DND-41 (cell line): ENCODE measurements around the gene NRCAM.

Experiments
- ATAC-seq: fragments of 200-7000 bp; cut with Tn5 transposase; 3 replicates; pipeline ENCODE4 v1.9.1; 2021; ENCODE audit warnings: low read depth; ENCODE audit not compliant: insufficient read depth
- DNase-seq: peaks from one replicate; pipeline ENCODE4 v3.0.0-alpha.2; 2020
- H2AFZ ChIP-seq: 2 replicates; pipeline ENCODE4 v1.6.0; 2012; ENCODE audit warnings: low read depth, low read length
- H3K27ac ChIP-seq: 2 replicates; pipeline ENCODE4 v1.5.1; 2012; ENCODE audit warnings: low read length, inconsistent platforms
- H3K27me3 ChIP-seq: fragments of 200-600 bp; sonication (generic); 2 replicates; pipeline ENCODE4 v1.6.0; 2012; ENCODE audit warnings: low read length, mild to moderate bottlenecking, inconsistent platforms; ENCODE audit not compliant: insufficient read depth, poor library complexity
- H3K36me3 ChIP-seq: 2 replicates; pipeline ENCODE4 v1.5.1; 2012; ENCODE audit warnings: low read length, inconsistent platforms; ENCODE audit not compliant: insufficient read depth
- H3K4me1 ChIP-seq: 2 replicates; pipeline ENCODE4 v1.5.1; 2012; ENCODE audit warnings: mild to moderate bottlenecking, low read length; ENCODE audit not compliant: insufficient read depth
- H3K4me2 ChIP-seq: 2 replicates; pipeline ENCODE4 v1.6.0; 2012; ENCODE audit warnings: mild to moderate bottlenecking, moderate library complexity, low read length, inconsistent platforms; ENCODE audit not compliant: insufficient read depth
- H3K4me3 ChIP-seq, 2 experiments: fragments of 200-600 bp in 1 of 2; shearing (Covaris generic) in 1 of 2; 2 replicates each; pipeline ENCODE4 v1.5.1; 2012 to 2016; ENCODE audit warnings: inconsistent platforms in 2 of 2, low read length in 2 of 2, mild to moderate bottlenecking in 2 of 2, low read depth in 1 of 2, moderate library complexity in 1 of 2
- H3K79me2 ChIP-seq: 2 replicates; pipeline ENCODE4 v1.6.0; 2012; ENCODE audit warnings: low read length, inconsistent platforms; ENCODE audit not compliant: insufficient read depth
- H3K9ac ChIP-seq: 2 replicates; pipeline ENCODE4 v1.6.0; 2012; ENCODE audit warnings: low read depth, mild to moderate bottlenecking, inconsistent platforms, low read length, moderate library complexity
- H3K9me3 ChIP-seq: 2 replicates; pipeline ENCODE4 v1.5.1; 2012; ENCODE audit warnings: low read length, moderate library complexity, mild to moderate bottlenecking, inconsistent platforms; ENCODE audit not compliant: insufficient read depth, severe bottlenecking
- H4K20me1 ChIP-seq: 2 replicates; pipeline ENCODE4 v1.6.0; 2012; ENCODE audit warnings: low read length; ENCODE audit not compliant: insufficient read depth
- EZH2 ChIP-seq: IDR thresholded peaks from 3 replicates; pipeline ENCODE4 v1.6.1; 2012; ENCODE audit warnings: borderline replicate concordance, low read depth, mild to moderate bottlenecking, moderate library complexity, low read length, inconsistent platforms; ENCODE audit not compliant: severe bottlenecking
- TF ChIP-seq, protein P1 (sequence below): IDR thresholded peaks from 2 replicates; pipeline ENCODE4 v1.5.1; 2012; ENCODE audit warnings: borderline replicate concordance, low read length, moderate library complexity, mild to moderate bottlenecking; ENCODE audit not compliant: poor library complexity, severe bottlenecking; ENCODE audit errors: extremely low read depth

NRCAM gene

GRCh38 chr7:108231221-108231620 lies 225.0 kb downstream of the NRCAM start:
- H3K9me3 ChIP-seq: no peaks in the 10 kb centered on the region
- ATAC-seq (no peak), DNase-seq (no peak)
- no peak overlapping the region for H3K4me2 ChIP-seq
- H3K9ac ChIP-seq: no peak overlapping the region
- H3K4me3 ChIP-seq: no peak overlapping the region
- H2AFZ ChIP-seq: no peak overlapping the region
- H3K36me3 ChIP-seq: no peaks in the 10 kb centered on the region
- no peak overlapping the region for H3K27ac ChIP-seq
- no peaks in the 10 kb centered on the region for H3K4me1 ChIP-seq
- no peaks in the 10 kb centered on the region for H3K79me2 ChIP-seq
- TF ChIP-seq, protein P1, sequence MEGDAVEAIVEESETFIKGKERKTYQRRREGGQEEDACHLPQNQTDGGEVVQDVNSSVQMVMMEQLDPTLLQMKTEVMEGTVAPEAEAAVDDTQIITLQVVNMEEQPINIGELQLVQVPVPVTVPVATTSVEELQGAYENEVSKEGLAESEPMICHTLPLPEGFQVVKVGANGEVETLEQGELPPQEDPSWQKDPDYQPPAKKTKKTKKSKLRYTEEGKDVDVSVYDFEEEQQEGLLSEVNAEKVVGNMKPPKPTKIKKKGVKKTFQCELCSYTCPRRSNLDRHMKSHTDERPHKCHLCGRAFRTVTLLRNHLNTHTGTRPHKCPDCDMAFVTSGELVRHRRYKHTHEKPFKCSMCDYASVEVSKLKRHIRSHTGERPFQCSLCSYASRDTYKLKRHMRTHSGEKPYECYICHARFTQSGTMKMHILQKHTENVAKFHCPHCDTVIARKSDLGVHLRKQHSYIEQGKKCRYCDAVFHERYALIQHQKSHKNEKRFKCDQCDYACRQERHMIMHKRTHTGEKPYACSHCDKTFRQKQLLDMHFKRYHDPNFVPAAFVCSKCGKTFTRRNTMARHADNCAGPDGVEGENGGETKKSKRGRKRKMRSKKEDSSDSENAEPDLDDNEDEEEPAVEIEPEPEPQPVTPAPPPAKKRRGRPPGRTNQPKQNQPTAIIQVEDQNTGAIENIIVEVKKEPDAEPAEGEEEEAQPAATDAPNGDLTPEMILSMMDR: no peak
- TF ChIP-seq EZH2: no peak
- no peaks in the 10 kb centered on the region for H4K20me1 ChIP-seq
- H3K27me3 ChIP-seq: peaks cover 10% of the 10 kb centered on the region

DNA sequence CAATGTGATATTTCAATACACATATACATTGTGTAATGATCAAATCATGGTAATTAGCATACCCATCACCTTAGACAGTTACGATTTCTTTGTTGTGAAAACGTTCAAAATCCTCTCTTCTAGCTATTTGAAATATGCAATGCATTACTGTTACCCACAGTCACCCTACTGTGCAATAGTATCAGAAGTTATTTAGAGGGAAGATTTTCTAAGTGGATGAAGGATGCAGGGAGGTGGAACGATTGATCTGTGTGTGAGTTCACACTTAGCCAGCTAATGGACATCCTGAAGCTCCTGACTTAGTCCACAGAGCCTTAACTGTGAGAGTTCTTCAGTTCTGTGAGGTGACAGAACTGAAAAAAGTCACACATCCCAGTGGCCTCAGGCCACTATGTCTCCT lies 228.9 kb downstream of the NRCAM start:
- H3K4me3 ChIP-seq: no peak overlapping the region
- H3K4me2 ChIP-seq: no peak overlapping the region

GRCh38 chr7:108226816-108227299 lies 229.4 kb downstream of the NRCAM start:
- no peaks in the 10 kb centered on the region for H3K9me3 ChIP-seq
- no peak for ATAC-seq
- H2AFZ ChIP-seq: no peak overlapping the region
- TF ChIP-seq, protein P1: no peak
- H4K20me1 ChIP-seq: no peaks in the 10 kb centered on the region
- no peak overlapping the region for H3K9ac ChIP-seq
- H3K36me3 ChIP-seq: no peaks in the 10 kb centered on the region
- no peak overlapping the region for H3K4me3 ChIP-seq
- H3K4me2 ChIP-seq: no peak overlapping the region
- no peak for DNase-seq
- no peaks in the 10 kb centered on the region for H3K4me1 ChIP-seq
- no peaks in the 10 kb centered on the region for H3K79me2 ChIP-seq
- peaks cover 20% of the 10 kb centered on the region for H3K27me3 ChIP-seq
- H3K27ac ChIP-seq: no peak overlapping the region

More for the DNA sequence above, 228.9 kb downstream of the NRCAM start:
- no peaks in the 10 kb centered on the region for H3K79me2 ChIP-seq
- DNase-seq (no peak), ATAC-seq (no peak)
- no peak overlapping the region for H2AFZ ChIP-seq
- H3K27ac ChIP-seq: no peak overlapping the region
- no peak overlapping the region for H3K9ac ChIP-seq
- no peaks in the 10 kb centered on the region for H4K20me1 ChIP-seq
- no peaks in the 10 kb centered on the region for H3K36me3 ChIP-seq
- H3K4me1 ChIP-seq: no peaks in the 10 kb centered on the region
- no peak for TF ChIP-seq EZH2
- TF ChIP-seq, protein P1: no peak
- peaks cover 20% of the 10 kb centered on the region for H3K27me3 ChIP-seq
- no peaks in the 10 kb centered on the region for H3K9me3 ChIP-seq

DNA sequence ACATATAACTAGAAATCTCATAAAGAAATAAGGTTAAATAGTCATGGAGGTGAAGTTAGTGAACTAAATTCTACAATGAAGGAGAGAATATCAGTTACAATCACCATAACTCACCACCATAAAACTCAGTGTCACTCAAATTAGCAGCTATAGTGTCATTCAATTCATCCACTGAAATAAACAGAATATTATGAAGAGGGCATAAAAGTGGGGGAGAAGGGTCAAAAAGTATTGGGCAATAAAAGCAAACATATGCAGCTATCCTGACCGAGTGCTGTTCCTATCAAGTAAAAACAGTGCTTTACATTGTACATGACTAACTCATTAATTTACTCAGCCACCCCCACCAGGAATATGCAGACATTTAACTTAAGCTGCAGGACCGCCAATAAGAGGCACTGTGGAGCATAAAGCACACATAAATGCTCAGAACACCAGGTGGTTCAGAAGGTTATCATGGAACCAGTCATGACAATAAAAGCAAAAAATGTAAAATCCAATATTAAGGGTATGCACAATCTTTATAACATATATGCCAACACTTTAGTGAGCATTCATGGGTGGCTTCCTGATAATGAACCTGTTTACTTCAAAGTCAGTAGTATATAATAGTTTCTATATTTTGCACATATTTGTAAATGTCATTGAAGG lies 230.6 kb downstream of the NRCAM start:
- Histone ChIP-seq H3K79me2 (no peaks in the 10 kb centered on the region), H3K9me3 (no peaks in the 10 kb centered on the region), H3K36me3 (no peaks in the 10 kb centered on the region), H3K4me3 (no peak overlapping the region), H3K4me1 (no peaks in the 10 kb centered on the region), H3K27me3 (peaks cover 20% of the 10 kb centered on the region), H3K9ac (no peak overlapping the region), H3K4me2 (no peak overlapping the region), H4K20me1 (no peaks in the 10 kb centered on the region), H3K27ac (no peak overlapping the region), H2AFZ (no peak overlapping the region)
- DNase-seq: no peak
- no peak for TF ChIP-seq EZH2
- TF ChIP-seq, protein P1: no peak
- no peak for ATAC-seq
